Panc1 (cell line): ENCODE measurements around the gene ABT1.

Experiments
- POLR2AphosphoS5 ChIP-seq: IDR thresholded peaks from 2 replicates; pipeline ENCODE4 v1.6.1; 2012; ENCODE audit warnings: mild to moderate bottlenecking, low read depth, low read length, moderate library complexity
- TF ChIP-seq, protein P1 (sequence below): fragments of 450-650 bp; IDR thresholded peaks from 2 replicates; pipeline ENCODE4 v1.5.1; 2017; ENCODE audit warnings: mild to moderate bottlenecking

DNA sequence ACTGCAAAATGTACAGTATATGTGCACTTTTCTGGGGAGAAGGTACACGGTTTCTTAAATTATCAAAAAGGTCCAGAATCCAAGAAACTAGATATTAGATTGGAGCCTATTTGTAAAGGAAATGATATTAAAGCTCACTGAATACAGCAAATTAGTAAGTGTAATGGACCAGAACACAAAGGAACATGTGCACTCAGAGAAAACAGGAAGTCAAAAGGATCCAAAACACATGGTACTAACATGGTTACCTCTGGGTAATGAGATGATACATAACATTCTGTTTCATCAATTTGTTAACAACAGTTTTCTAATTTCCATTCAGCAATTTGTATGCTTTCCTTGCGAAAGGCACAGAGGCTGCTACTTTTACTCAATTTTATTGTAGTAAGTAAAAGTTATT, 44.1 kb downstream of the ABT1 start:
- TF ChIP-seq, protein P1, sequence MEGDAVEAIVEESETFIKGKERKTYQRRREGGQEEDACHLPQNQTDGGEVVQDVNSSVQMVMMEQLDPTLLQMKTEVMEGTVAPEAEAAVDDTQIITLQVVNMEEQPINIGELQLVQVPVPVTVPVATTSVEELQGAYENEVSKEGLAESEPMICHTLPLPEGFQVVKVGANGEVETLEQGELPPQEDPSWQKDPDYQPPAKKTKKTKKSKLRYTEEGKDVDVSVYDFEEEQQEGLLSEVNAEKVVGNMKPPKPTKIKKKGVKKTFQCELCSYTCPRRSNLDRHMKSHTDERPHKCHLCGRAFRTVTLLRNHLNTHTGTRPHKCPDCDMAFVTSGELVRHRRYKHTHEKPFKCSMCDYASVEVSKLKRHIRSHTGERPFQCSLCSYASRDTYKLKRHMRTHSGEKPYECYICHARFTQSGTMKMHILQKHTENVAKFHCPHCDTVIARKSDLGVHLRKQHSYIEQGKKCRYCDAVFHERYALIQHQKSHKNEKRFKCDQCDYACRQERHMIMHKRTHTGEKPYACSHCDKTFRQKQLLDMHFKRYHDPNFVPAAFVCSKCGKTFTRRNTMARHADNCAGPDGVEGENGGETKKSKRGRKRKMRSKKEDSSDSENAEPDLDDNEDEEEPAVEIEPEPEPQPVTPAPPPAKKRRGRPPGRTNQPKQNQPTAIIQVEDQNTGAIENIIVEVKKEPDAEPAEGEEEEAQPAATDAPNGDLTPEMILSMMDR: no peak
- TF ChIP-seq POLR2AphosphoS5: no peak
